Measurements from ENCODE around the gene RIN3. TPM values are rescaled to one million over a fixed set of nuclear protein-coding genes. Genes with fewer than 3 reads are reported as not detected.

Gene RIN3
- total RNA-seq, 1 experiment from 2014 or later = 4.8 TPM

GRCh38 chr14:92658684-92659083, 145.1 kb downstream of the RIN3 start:
- Histone ChIP-seq H3K79me2 (ENCODE audit: low read length) (no peaks in the 10 kb centered on the region), H3K9me3 (ENCODE audit: low read length) (no peaks in the 10 kb centered on the region), H3F3A (ENCODE audit: low read length, unreplicated experiment) (no peaks in the 10 kb centered on the region), H3K4me2 (ENCODE audit: low read length) (no peak overlapping the region), H3K27me3 (ENCODE audit: low read length) (no peaks in the 10 kb centered on the region), H3K9me2 (replicated peaks; ENCODE audit: low read length) (no peaks in the 10 kb centered on the region), H3K36me3 (ENCODE audit: low read depth, low read length) (0 out of 2 replicates have a peak, but pooled peaks cover 5% of the 10 kb centered on the region), H3K27ac (ENCODE audit: low read length) (no peak overlapping the region), H3K9ac (ENCODE audit: low read length) (no peak overlapping the region), H4K20me1 (ENCODE audit: low read length) (no peaks in the 10 kb centered on the region), H3K4me3 (ENCODE audit: low read length) (no peak overlapping the region), H3K4me1 (ENCODE audit: insufficient read depth, low read length) (peaks cover 5% of the 10 kb centered on the region), H2AFZ (ENCODE audit: low read length) (no peak overlapping the region)
- intact Hi-C loops (cut with micrococcal nuclease) = no loop called here
- TF ChIP-seq CTCF (conservative IDR thresholded peaks at IDR 0.05; ENCODE audit: low read depth, low read length) (no peak), EZH2 (IDR thresholded peaks at IDR 0.05; ENCODE audit: low read length, unreplicated experiment) (no peak), EZH2phosphoT487 (IDR thresholded peaks at IDR 0.05; ENCODE audit: borderline replicate concordance, low read length) (no peak)
- ChIA-PET CTCF (no interaction called here), POLR2A (ENCODE audit: unreplicated experiment) (no interaction called here)
- no TSS peak for BruUV-seq (replicated peaks)
- no peak for ATAC-seq
- DNase-seq = no peak

GRCh38 chr14:92659765-92660561, 146.4 kb downstream of the RIN3 start:
- Histone ChIP-seq H3K36me3 (ENCODE audit: low read depth, low read length) (0 out of 2 replicates have a peak, but pooled peaks cover 5% of the 10 kb centered on the region), H3K9ac (ENCODE audit: low read length) (no peak overlapping the region), H3K79me2 (ENCODE audit: low read length) (no peaks in the 10 kb centered on the region), H3K4me3 (ENCODE audit: low read length) (no peak overlapping the region), H3F3A (ENCODE audit: low read length, unreplicated experiment) (no peaks in the 10 kb centered on the region), H2AFZ (ENCODE audit: low read length) (no peak overlapping the region), H4K20me1 (ENCODE audit: low read length) (no peaks in the 10 kb centered on the region), H3K4me1 (ENCODE audit: insufficient read depth, low read length) (peaks cover 6% of the 10 kb centered on the region), H3K4me2 (ENCODE audit: low read length) (no peak overlapping the region), H3K27ac (ENCODE audit: low read length) (no peak overlapping the region), H3K9me2 (replicated peaks; ENCODE audit: low read length) (no peaks in the 10 kb centered on the region), H3K27me3 (ENCODE audit: low read length) (no peaks in the 10 kb centered on the region), H3K9me3 (ENCODE audit: low read length) (no peaks in the 10 kb centered on the region)
- intact Hi-C loops (cut with micrococcal nuclease) = no loop called here
- DNase-seq (no peak), ATAC-seq (no peak)
- BruUV-seq (replicated peaks) = no TSS peak
- TF ChIP-seq EZH2phosphoT487 (IDR thresholded peaks at IDR 0.05; ENCODE audit: borderline replicate concordance, low read length) = no peak
- TF ChIP-seq EZH2 (IDR thresholded peaks at IDR 0.05; ENCODE audit: low read length, unreplicated experiment) = no peak
- no peak for TF ChIP-seq CTCF (conservative IDR thresholded peaks at IDR 0.05; ENCODE audit: low read depth, low read length)
- ChIA-PET CTCF (no interaction called here), POLR2A (ENCODE audit: unreplicated experiment) (no interaction called here)

GRCh38 chr14:92660571-92660970, 147.0 kb downstream of the RIN3 start:
- H3F3A ChIP-seq (ENCODE audit: low read length, unreplicated experiment) = no peaks in the 10 kb centered on the region
- H3K9me3 ChIP-seq (ENCODE audit: low read length) = no peaks in the 10 kb centered on the region
- H3K79me2 ChIP-seq (ENCODE audit: low read length) = no peaks in the 10 kb centered on the region
- BruUV-seq (replicated peaks) = no TSS peak
- intact Hi-C loops (cut with micrococcal nuclease) = no loop called here
- no peak overlapping the region for H3K27ac ChIP-seq (ENCODE audit: low read length)
- DNase-seq (no peak), ATAC-seq (no peak)
- 0 out of 2 replicates have a peak, but pooled peaks cover 5% of the 10 kb centered on the region for H3K36me3 ChIP-seq (ENCODE audit: low read depth, low read length)
- peaks cover 6% of the 10 kb centered on the region for H3K4me1 ChIP-seq (ENCODE audit: insufficient read depth, low read length)
- ChIA-PET POLR2A (ENCODE audit: unreplicated experiment) (no interaction called here), CTCF (no interaction called here)
- H2AFZ ChIP-seq (ENCODE audit: low read length) = no peak overlapping the region
- no peaks in the 10 kb centered on the region for H4K20me1 ChIP-seq (ENCODE audit: low read length)
- no peak overlapping the region for H3K4me2 ChIP-seq (ENCODE audit: low read length)
- H3K27me3 ChIP-seq (ENCODE audit: low read length) = no peaks in the 10 kb centered on the region
- H3K9ac ChIP-seq (ENCODE audit: low read length) = no peak overlapping the region
- no peaks in the 10 kb centered on the region for H3K9me2 ChIP-seq (replicated peaks; ENCODE audit: low read length)
- no peak for TF ChIP-seq CTCF (conservative IDR thresholded peaks at IDR 0.05; ENCODE audit: low read depth, low read length)
- no peak for TF ChIP-seq EZH2 (IDR thresholded peaks at IDR 0.05; ENCODE audit: low read length, unreplicated experiment)
- no peak for TF ChIP-seq EZH2phosphoT487 (IDR thresholded peaks at IDR 0.05; ENCODE audit: borderline replicate concordance, low read length)
- no peak overlapping the region for H3K4me3 ChIP-seq (ENCODE audit: low read length)

Data from PC-3 (cell line).